Measurements from ENCODE around the gene MRPS14.

Gene MRPS14

DNA sequence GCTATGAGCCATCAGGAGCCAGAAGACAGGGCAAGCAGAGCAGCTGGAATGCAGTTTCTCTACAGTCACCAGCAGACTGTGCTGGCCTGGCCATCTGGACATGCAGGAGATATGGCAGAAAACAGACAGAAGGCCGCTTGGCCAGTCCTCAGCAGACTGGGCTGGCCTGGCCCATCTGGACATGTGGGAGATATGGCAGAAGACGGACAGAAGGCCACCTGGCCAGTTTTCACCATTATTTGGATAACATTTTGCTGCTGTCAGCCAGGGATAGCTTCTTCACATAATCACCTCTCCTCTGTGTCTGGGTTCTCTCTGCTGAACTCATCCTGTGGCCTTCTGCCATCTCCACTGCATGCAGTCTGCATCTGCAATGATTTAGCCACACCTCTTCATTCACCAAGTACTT lies 48.5 kb downstream of the MRPS14 start:
- H3K79me2 ChIP-seq, result no peaks in the 10 kb centered on the region
- TF ChIP-seq, protein P1, sequence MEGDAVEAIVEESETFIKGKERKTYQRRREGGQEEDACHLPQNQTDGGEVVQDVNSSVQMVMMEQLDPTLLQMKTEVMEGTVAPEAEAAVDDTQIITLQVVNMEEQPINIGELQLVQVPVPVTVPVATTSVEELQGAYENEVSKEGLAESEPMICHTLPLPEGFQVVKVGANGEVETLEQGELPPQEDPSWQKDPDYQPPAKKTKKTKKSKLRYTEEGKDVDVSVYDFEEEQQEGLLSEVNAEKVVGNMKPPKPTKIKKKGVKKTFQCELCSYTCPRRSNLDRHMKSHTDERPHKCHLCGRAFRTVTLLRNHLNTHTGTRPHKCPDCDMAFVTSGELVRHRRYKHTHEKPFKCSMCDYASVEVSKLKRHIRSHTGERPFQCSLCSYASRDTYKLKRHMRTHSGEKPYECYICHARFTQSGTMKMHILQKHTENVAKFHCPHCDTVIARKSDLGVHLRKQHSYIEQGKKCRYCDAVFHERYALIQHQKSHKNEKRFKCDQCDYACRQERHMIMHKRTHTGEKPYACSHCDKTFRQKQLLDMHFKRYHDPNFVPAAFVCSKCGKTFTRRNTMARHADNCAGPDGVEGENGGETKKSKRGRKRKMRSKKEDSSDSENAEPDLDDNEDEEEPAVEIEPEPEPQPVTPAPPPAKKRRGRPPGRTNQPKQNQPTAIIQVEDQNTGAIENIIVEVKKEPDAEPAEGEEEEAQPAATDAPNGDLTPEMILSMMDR (IDR thresholded peaks at IDR 0.05), result no peak
- H3K27me3 ChIP-seq (ENCODE audit: control insufficient read depth, insufficient read depth, low read length), result no peaks in the 10 kb centered on the region
- H3K4me2 ChIP-seq (ENCODE audit: low read length), result no peak overlapping the region
- peaks cover 7% of the 10 kb centered on the region for H3K4me1 ChIP-seq
- no peak overlapping the region for H3K9ac ChIP-seq
- H2AFZ ChIP-seq, result no peak overlapping the region
- no peak overlapping the region for H3K4me3 ChIP-seq (ENCODE audit: low read depth, low read length)
- no peak overlapping the region for H3K27ac ChIP-seq
- H3K9me3 ChIP-seq (ENCODE audit: control insufficient read depth, low read length), result no peaks in the 10 kb centered on the region
- H3K36me3 ChIP-seq (ENCODE audit: control insufficient read depth, insufficient read depth, low read length), result no peaks in the 10 kb centered on the region

DNA sequence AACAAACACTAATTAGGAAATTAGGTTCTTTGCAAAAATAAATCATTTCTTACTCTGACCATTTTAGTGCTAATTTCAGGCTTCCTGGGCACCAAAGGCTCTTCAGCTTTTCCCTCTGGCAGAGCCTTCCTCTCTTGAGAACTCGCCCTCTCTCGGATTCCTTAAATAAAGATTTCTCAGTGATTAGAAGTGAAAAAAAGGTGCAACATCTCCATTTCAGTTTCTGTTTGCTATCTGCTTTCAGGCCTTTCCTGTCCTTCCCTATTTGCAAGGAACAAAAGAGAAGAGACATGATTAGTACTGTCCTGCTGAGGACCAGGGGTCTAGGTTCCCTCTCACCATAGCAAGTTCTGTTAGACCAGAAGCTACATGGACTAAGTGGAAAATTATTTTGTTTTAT lies 51.3 kb downstream of the MRPS14 start:
- Histone ChIP-seq H3K9me3 (ENCODE audit: control insufficient read depth, low read length) (no peaks in the 10 kb centered on the region), H3K36me3 (ENCODE audit: control insufficient read depth, insufficient read depth, low read length) (no peaks in the 10 kb centered on the region), H3K4me1 (peaks cover 7% of the 10 kb centered on the region), H3K4me3 (ENCODE audit: low read depth, low read length) (no peak overlapping the region), H3K27ac (peak overlapping the region; percentile 77), H3K4me2 (ENCODE audit: low read length) (peak overlapping the region; percentile 34), H2AFZ (peak overlapping the region; percentile 70), H3K79me2 (no peaks in the 10 kb centered on the region), H3K27me3 (ENCODE audit: control insufficient read depth, insufficient read depth, low read length) (no peaks in the 10 kb centered on the region), H3K9ac (no peak overlapping the region)
- TF ChIP-seq, protein P1 (IDR thresholded peaks at IDR 0.05), result no peak

DNA sequence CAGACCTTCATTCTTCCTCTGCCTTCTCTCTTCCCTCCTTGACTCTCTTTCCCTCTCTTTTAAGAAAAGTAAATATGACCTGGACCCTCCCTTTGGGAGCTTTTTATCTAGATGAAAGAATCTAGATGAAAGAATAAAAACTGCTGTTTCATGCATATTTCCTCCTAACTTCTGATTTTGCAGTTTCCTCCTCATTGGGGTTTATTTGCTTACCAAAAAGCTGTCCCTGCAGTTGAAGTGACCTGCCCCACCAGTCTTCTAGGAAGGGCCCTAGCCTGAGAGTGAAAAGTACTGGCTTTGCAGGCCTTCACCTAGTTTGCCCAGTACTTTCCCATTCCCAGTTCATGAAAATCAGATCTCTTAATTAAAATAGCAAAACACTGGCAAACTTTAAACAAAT lies 51.8 kb downstream of the MRPS14 start:
- Histone ChIP-seq H2AFZ (peak overlapping the region; percentile 70), H3K36me3 (ENCODE audit: control insufficient read depth, insufficient read depth, low read length) (no peaks in the 10 kb centered on the region), H3K27ac (peak overlapping the region; percentile 77)

DNA sequence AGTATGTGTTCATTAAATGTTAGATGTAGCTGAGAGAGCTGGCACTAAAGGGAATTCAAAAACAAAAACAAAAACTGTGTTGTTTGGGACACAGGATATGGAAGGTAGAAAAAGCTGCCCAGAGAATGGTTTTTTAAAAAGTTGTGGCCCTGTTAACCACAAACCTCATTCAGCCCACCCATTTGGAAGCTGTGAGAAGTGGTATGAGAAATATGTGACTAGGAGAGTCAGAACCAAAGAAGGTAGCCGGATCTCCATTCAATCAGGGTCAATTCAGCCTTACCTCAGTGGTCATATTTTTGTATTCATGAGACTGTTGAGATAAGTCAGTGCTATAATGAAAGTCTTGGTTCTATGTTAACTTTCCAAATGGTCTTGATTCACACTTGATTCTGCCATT lies 53.2 kb downstream of the MRPS14 start:
- Histone ChIP-seq H3K9me3 (ENCODE audit: control insufficient read depth, low read length) (no peaks in the 10 kb centered on the region), H3K79me2 (no peaks in the 10 kb centered on the region), H3K4me2 (ENCODE audit: low read length) (no peak overlapping the region), H3K36me3 (ENCODE audit: control insufficient read depth, insufficient read depth, low read length) (no peaks in the 10 kb centered on the region), H2AFZ (no peak overlapping the region), H3K27ac (peak overlapping the region; percentile 36), H3K4me1 (peaks cover 18% of the 10 kb centered on the region), H3K9ac (no peak overlapping the region), H3K27me3 (ENCODE audit: control insufficient read depth, insufficient read depth, low read length) (no peaks in the 10 kb centered on the region), H3K4me3 (ENCODE audit: low read depth, low read length) (no peak overlapping the region)
- TF ChIP-seq, protein P1 (IDR thresholded peaks at IDR 0.05), result no peak

More for the DNA sequence above, 51.8 kb downstream of the MRPS14 start:
- no peaks in the 10 kb centered on the region for H3K79me2 ChIP-seq
- no peaks in the 10 kb centered on the region for H3K27me3 ChIP-seq (ENCODE audit: control insufficient read depth, insufficient read depth, low read length)
- no peaks in the 10 kb centered on the region for H3K9me3 ChIP-seq (ENCODE audit: control insufficient read depth, low read length)
- peaks cover 9% of the 10 kb centered on the region for H3K4me1 ChIP-seq
- TF ChIP-seq, protein P1 (IDR thresholded peaks at IDR 0.05), result no peak
- no peak overlapping the region for H3K9ac ChIP-seq
- H3K4me3 ChIP-seq (ENCODE audit: low read depth, low read length), result no peak overlapping the region
- peak overlapping the region; percentile 40 for H3K4me2 ChIP-seq (ENCODE audit: low read length)

DNA sequence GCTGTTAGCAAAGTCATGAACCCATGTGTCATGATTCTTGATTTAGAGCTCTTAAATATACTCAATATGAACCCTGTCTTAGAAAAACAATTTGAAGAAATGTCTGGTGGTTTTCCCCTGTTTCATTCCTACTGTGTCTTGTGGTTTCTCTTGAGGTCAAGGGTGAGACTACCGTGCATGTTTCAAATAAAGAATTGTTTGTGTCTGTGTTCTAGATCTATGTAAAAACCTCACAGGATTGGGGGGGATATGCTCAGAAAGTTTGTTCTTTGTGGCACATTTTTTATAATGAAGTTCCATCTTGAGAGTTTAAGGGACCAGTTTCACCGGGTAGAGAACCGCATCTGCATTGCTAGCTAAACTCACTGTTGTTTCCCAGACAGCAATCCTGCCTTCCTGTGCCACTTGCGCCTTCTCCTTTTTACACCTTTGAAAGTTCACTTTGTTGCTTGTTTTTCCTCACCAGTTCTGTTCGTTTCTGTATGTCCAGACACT lies 54.4 kb downstream of the MRPS14 start:
- H3K27me3 ChIP-seq (ENCODE audit: control insufficient read depth, insufficient read depth, low read length), result no peaks in the 10 kb centered on the region
- TF ChIP-seq, protein P1 (IDR thresholded peaks at IDR 0.05), result no peak

More for the DNA sequence above, 54.4 kb downstream of the MRPS14 start:
- Histone ChIP-seq H3K9ac (no peak overlapping the region), H3K4me3 (ENCODE audit: low read depth, low read length) (no peak overlapping the region), H3K4me1 (peaks cover 23% of the 10 kb centered on the region), H2AFZ (peak overlapping the region; percentile 22), H3K27ac (peak overlapping the region; percentile 36), H3K9me3 (ENCODE audit: control insufficient read depth, low read length) (no peaks in the 10 kb centered on the region), H3K36me3 (ENCODE audit: control insufficient read depth, insufficient read depth, low read length) (no peaks in the 10 kb centered on the region), H3K79me2 (no peaks in the 10 kb centered on the region), H3K4me2 (ENCODE audit: low read length) (no peak overlapping the region)

Measured in parathyroid adenoma (tissue), 2 donors.